Transverse colon (tissue), 4 donors: ENCODE measurements around the gene DLX3.

ENCODE experiments used
- CTCF ChIP-seq, 5 experiments: fragments of 200-600 bp in 3 of 5; fragments of 450-650 bp in 2 of 5; sonication (generic) in 3 of 5; IDR thresholded peaks; 1 replicate in 2 of 5; 2 replicates in 3 of 5; pipeline ENCODE4 v1.5.1; 2016 to 2017; ENCODE audit warnings: antibody characterized with exemption in 5 of 5, inconsistent platforms in 3 of 5, mild to moderate bottlenecking in 2 of 5, moderate library complexity in 1 of 5
- POLR2A ChIP-seq: fragments of 450-650 bp; IDR thresholded peaks from one replicate; pipeline ENCODE4 v1.6.1; 2016; ENCODE audit warnings: antibody characterized with exemption, mild to moderate bottlenecking, moderate library complexity
- POLR2AphosphoS5 ChIP-seq, 3 donors: sonication (generic); formaldehyde crosslinking; IDR thresholded peaks; one replicate each; pipeline ENCODE4 v1.6.1; 2016; ENCODE audit warnings: antibody characterized with exemption in 3 of 3

GRCh38 chr17:49970498-49970897 lies 24.5 kb downstream of the DLX3 start:
- TF ChIP-seq CTCF (IDR thresholded peaks at IDR 0.05) (no peak), POLR2A (no peak), POLR2AphosphoS5 (IDR thresholded peaks at IDR 0.05) (no peak)
